ENCODE measurements around the gene HSPA1A. TPM values are rescaled to one million over a fixed set of nuclear protein-coding genes. Genes with fewer than 3 reads are reported as not detected.

The HSPA1A gene
- 100 to 1,000 TPM; 167 to 328 (median 273) TPM for total RNA-seq
- 321 TPM for polyA plus RNA-seq
- long read RNA-seq, donor 1, transcript HSPA1A-201 (1 exons, 2,483 nt) = major isoform, 248 of 249 reads
- long read RNA-seq, donor 1, partial matches to known transcripts = 0 of 249 reads
- long read RNA-seq, donor 1, other reads (novel, unspliced or antisense) = 1 of 249 reads
- long read RNA-seq, donor 2, transcript HSPA1A-201 (1 exons, 2,483 nt) = major isoform, 108 of 108 reads
- long read RNA-seq, donor 2, partial matches to known transcripts = 0 of 108 reads
- long read RNA-seq, donor 2, other reads (novel, unspliced or antisense) = 0 of 108 reads
- long read RNA-seq, donor 3, transcript HSPA1A-201 (1 exons, 2,483 nt) = major isoform, 383 of 383 reads
- long read RNA-seq, donor 3, partial matches to known transcripts = 0 of 383 reads
- long read RNA-seq, donor 3, other reads (novel, unspliced or antisense) = 0 of 383 reads
- long read RNA-seq, donor 4, transcript HSPA1A-201 (1 exons, 2,483 nt) = major isoform, 83 of 83 reads
- long read RNA-seq, donor 4, partial matches to known transcripts = 0 of 83 reads
- long read RNA-seq, donor 4, other reads (novel, unspliced or antisense) = 0 of 83 reads

DNA sequence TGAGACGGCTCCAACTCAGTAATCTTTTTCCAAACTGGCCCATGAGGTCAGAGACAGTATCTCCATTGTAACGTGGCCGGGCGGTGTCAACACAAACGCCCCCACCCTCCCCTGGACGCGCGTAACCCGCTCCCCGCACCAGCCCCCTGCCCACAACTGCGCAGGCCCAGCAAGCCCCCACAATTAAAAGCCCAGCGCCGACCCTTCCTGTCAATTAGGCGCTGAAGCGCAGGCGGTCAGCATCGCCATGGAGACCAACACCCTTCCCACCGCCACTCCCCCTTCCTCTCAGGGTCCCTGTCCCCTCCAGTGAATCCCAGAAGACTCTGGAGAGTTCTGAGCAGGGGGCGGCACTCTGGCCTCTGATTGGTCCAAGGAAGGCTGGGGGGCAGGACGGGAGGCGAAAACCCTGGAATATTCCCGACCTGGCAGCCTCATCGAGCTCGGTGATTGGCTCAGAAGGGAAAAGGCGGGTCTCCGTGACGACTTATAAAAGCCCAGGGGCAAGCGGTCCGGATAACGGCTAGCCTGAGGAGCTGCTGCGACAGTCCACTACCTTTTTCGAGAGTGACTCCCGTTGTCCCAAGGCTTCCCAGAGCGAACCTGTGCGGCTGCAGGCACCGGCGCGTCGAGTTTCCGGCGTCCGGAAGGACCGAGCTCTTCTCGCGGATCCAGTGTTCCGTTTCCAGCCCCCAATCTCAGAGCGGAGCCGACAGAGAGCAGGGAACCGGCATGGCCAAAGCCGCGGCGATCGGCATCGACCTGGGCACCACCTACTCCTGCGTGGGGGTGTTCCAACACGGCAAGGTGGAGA, at the start of gene HSPA1A, which contains the start of gene HSPA1L:
HSPA1A (plus strand) TSS at position 519 of the 814 bp plus-strand sequence; CDS start at position 733, 214 bp downstream.
HSPA1L (minus strand) TSS at position 259 of the 814 bp plus-strand sequence. CDS start 3,311 bp downstream, outside the sequence.
- peak; percentile 97 to 98 (median 97) for DNase-seq
- WGBS = 0% methylated on average over 56 of the region's 56 CpGs

DNA sequence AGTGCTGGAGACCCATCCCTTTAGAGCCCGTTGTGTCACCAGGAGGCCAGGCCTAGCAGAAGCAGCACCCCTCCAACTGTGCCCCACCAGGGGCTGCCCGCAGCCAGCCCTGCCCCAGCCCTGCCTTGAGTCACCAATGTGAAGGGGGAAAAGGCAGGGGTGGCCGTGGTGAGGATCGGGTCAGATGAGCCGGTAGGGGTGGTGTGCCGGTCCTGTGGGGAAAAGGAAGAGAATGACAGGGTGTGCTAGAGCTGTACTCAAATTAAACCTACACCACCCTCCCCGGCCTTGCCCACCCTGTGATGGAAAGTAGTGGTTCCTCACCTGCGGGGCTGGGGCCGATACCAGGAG, 49.8 kb upstream of the HSPA1A start:
- Histone ChIP-seq H3K4me3 (ENCODE audit: low read length) (no peak overlapping the region), H3K4me1 (ENCODE audit: control insufficient read depth, insufficient read depth, low read length) (no peaks in the 10 kb centered on the region), H3K9me3 (ENCODE audit: control insufficient read depth, low read length) (no peaks in the 10 kb centered on the region), H3K27me3 (ENCODE audit: control insufficient read depth, insufficient read depth) (no peaks in the 10 kb centered on the region), H3K27ac (ENCODE audit: low read length) (no peak overlapping the region)
- 88% methylated on average over 9 of the region's 9 CpGs for WGBS
- no peak for DNase-seq
- intact Hi-C loops (cut with DNase I) = no loop called here
- no peak for ATAC-seq

More for the DNA sequence above, at the start of gene HSPA1A, which contains the start of gene HSPA1L:
- H3K4me1 ChIP-seq (ENCODE audit: control insufficient read depth, insufficient read depth, low read length) = no peaks in the 10 kb centered on the region
- H3K9me3 ChIP-seq (ENCODE audit: control insufficient read depth, low read length) = no peaks in the 10 kb centered on the region
- no peaks in the 10 kb centered on the region for H3K27me3 ChIP-seq (ENCODE audit: control insufficient read depth, insufficient read depth)
- peak within 1 kb of the TSS; percentile 92 for H3K4me3 ChIP-seq (ENCODE audit: low read length)
- peak; percentile 92 to 93 for ATAC-seq
- H3K27ac ChIP-seq (ENCODE audit: low read length) = peak within 1 kb of the TSS; percentile 98
- intact Hi-C loops (cut with DNase I) = no loop called here

DNA sequence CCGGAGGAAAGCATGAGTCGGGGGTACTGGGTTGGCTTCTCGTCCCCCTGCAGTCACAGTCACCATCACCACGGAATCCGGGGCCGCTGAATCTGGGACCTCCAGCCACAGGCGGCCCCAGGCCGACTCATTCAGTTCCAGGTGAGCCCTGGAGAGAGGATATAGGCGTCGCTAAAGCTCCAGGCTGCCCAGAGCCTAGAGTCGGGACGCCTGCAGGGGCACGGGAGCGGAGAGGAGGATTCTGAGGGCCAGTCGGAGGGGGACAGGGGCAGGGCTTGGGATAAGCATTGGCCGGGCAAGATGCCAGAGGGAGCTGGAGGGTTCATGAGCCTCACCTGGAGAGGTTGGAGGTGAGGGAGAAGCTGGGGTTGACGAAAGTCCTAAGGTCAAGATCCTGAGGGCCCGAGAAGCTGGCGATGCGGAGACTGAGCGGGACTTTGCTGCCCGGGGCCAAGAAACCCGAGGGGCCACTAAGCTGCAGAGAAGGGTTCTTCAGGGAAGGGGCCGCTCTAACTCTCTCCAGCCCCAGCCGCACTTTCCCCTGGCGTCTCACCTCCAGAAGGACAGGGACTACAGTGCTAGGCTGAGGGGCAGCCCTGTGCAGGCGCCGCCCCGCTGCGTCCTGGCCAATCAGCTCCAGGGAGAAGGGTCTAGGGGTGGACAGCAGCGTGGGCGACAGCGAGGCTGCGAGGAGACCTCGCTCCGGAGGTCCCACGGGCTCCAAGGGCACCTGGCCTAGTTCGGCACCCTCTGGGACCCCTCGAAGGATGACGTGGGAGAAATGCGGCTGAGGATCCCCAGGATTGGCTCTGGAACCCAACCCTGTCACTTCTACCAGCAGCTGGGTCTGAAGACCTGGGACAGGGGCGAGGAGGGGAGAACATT, 49.2 kb upstream of the HSPA1A start:
- H3K9me3 ChIP-seq (ENCODE audit: control insufficient read depth, low read length) = no peaks in the 10 kb centered on the region
- DNase-seq = peak in 1 of 3 donors; percentile 72
- intact Hi-C loops (cut with DNase I) = no loop called here
- H3K27ac ChIP-seq (ENCODE audit: low read length) = no peak overlapping the region
- H3K4me3 ChIP-seq (ENCODE audit: low read length) = no peak overlapping the region
- 42% methylated on average over 42 of the region's 42 CpGs for WGBS
- H3K27me3 ChIP-seq (ENCODE audit: control insufficient read depth, insufficient read depth) = no peaks in the 10 kb centered on the region
- H3K4me1 ChIP-seq (ENCODE audit: control insufficient read depth, insufficient read depth, low read length) = no peaks in the 10 kb centered on the region
- peak; percentile 43 to 70 for ATAC-seq

DNA sequence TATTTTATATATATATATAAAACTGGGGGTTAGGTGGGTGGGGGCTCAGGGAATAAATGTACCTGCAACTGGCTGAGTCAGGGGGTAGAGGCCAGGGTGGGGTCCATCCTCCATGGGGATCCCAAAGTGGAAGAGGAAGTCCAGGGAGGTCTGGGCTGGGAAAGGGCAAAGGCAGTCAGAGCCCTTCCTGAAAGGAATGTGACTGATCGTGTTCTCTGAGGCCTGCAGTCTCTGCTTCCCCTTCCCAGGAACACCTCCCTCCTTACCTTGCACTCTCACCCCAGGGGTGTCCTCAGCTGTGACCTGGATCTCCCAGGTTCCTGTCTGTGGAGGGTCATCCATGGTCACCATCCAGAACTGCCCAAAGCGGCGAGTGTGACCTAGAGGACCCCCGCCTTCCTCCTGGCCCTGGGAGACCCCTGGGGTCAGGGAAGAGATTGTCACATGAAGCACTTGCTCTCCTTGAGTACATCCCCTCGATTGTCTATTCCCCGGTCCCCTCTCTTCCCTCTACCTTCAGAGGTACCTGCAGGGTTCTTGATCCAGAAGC, 48.2 kb upstream of the HSPA1A start:
- intact Hi-C loops (cut with DNase I) = no loop called here
- Histone ChIP-seq H3K9me3 (ENCODE audit: control insufficient read depth, low read length) (no peaks in the 10 kb centered on the region), H3K27me3 (ENCODE audit: control insufficient read depth, insufficient read depth) (no peaks in the 10 kb centered on the region), H3K4me3 (ENCODE audit: low read length) (no peak overlapping the region), H3K27ac (ENCODE audit: low read length) (no peak overlapping the region), H3K4me1 (ENCODE audit: control insufficient read depth, insufficient read depth, low read length) (no peaks in the 10 kb centered on the region)
- no peak for ATAC-seq
- no peak for DNase-seq
- WGBS = 82% methylated on average over 6 of the region's 6 CpGs

DNA sequence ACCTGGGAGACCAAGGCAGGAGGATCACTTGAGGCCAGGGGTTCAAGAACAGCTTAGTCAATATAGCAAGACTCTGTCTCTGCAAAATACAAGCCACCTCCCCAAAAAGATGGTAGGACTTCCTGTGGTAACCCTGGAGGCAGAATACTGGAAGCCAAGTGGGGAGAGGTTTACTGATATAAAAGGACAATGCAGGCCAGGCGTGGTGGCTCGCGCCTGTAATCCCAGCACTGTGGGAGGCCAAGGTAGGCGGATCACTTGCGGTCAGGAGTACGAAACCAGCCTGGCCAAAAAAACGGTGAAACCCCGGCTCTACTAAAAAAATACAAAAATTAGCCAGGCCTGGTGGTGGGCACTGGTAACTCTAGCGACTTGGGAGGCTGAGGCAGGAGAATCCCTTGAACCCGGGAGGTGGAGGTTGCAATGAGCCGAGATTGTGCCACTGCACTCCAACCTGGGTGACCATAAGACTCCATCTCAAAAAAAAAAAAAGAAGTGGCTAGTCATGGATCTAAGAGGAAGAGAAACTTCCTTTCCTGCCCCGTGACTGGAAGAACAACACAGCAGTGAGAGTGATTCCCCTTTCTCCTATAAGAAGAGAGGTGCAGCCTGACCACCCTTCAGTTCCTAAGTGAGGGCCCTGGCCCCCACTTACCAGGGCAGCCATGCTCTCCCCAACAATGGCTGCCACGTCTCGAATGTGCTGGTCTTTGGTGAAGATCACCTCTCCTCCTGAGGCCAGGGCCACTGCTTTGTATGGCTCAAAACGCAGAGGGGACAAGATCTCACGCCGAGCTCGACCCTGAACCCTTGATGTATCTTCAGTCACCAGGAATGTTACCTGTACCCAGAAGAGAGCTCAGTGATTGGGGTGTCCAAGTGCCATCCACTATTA, 46.7 kb upstream of the HSPA1A start:
- H3K4me3 ChIP-seq (ENCODE audit: low read length) = no peak overlapping the region
- intact Hi-C loops (cut with DNase I) = no loop called here
- DNase-seq (no peak), ATAC-seq (no peak)
- no peaks in the 10 kb centered on the region for H3K9me3 ChIP-seq (ENCODE audit: control insufficient read depth, low read length)
- no peak overlapping the region for H3K27ac ChIP-seq (ENCODE audit: low read length)
- H3K27me3 ChIP-seq (ENCODE audit: control insufficient read depth, insufficient read depth) = no peaks in the 10 kb centered on the region
- H3K4me1 ChIP-seq (ENCODE audit: control insufficient read depth, insufficient read depth, low read length) = no peaks in the 10 kb centered on the region
- 84% methylated on average over 18 of the region's 18 CpGs for WGBS

DNA sequence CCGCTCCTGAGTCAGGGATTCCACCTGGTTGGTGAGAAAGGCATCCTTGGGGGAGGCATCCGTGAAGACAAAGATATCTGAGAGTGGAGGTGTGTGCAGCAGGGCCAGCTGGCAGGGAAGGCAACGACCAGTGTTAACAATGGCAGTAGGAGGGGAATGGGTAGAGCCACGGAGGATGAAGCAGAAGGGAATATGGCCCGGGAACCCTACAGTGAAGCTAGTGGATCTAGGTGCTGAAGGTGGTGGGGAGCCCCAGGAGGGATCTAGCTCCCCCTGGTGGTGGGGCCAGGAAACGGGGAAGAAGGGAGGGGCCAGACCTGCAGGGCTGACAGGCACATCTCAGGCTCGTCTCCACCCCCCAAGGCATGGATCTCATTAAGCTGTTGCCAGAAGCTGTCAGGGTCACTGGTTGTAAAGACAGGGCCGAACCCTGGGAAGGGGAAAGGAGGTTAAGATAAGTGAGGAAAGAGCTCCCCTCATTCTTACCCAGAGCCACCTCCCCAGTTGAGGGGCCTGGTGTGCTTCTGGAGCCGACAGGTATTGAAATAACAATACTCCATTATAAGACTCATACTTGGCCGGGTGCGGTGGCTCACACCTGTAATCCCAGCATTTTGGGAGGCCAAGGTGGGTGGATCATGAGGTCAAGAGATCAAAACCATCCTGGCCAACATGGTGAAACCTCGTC, 45.5 kb upstream of the HSPA1A start:
- Histone ChIP-seq H3K9me3 (ENCODE audit: control insufficient read depth, low read length) (no peaks in the 10 kb centered on the region), H3K4me3 (ENCODE audit: low read length) (no peak overlapping the region), H3K27ac (ENCODE audit: low read length) (no peak overlapping the region), H3K4me1 (ENCODE audit: control insufficient read depth, insufficient read depth, low read length) (no peaks in the 10 kb centered on the region), H3K27me3 (ENCODE audit: control insufficient read depth, insufficient read depth) (no peaks in the 10 kb centered on the region)
- WGBS = 61% methylated on average over 12 of the region's 12 CpGs
- ATAC-seq (peak; percentile 14 to 66), DNase-seq (peak; percentile 57 to 86 (median 85))
- intact Hi-C loops (cut with DNase I) = loop anchor here in 1 of 4 donors (5.0 kb wide), 1 partner anchor 33 kb away; the partner anchor contains the start of gene CLIC1

DNA sequence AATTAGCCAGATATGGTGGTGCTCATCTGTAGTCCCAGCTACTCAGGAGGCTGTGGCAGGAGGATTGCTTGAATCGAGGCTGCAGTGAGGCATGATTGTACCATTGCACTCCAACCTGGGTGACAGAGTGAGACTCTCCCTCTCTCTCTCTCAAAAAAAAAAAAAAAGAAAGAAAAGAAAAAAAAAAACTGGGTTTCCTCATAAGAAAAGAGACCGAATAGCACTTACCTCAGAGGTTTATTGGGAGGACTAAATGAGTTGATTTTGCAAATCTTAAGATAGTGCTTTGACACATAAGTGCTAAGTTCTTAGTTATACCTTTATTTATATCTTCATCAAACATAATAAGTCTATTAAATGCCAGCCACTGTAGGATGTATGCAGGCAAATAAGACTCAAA, 44.5 kb upstream of the HSPA1A start:
- Histone ChIP-seq H3K27ac (ENCODE audit: low read length) (no peak overlapping the region), H3K4me1 (ENCODE audit: control insufficient read depth, insufficient read depth, low read length) (no peaks in the 10 kb centered on the region), H3K4me3 (ENCODE audit: low read length) (no peak overlapping the region), H3K27me3 (ENCODE audit: control insufficient read depth, insufficient read depth) (no peaks in the 10 kb centered on the region), H3K9me3 (ENCODE audit: control insufficient read depth, low read length) (no peaks in the 10 kb centered on the region)
- ATAC-seq (no peak), DNase-seq (no peak)
- intact Hi-C loops (cut with DNase I) = loop anchor here in 1 of 4 donors (5.0 kb wide), 1 partner anchor 34 kb away; the partner anchor contains the start of gene CLIC1
- WGBS = 91% methylated on average over 2 of the region's 2 CpGs

DNA sequence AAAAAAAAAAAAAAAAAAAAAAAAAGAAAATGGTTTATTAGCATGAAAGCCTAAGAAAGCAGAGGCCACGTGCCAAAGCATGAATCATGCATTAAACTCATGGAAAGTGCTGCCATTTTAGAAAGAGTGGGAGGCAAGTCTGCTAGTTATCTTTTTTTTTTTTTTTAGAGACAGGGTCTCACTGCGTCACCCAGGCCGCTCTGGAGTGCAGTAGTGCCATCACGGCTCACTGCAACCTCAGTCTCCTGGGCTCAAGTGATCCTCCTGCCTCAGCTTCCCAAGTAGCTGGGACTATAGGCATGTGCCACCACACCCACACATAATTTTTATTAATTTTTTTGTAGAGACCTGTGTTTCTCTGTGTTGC, 43.4 kb upstream of the HSPA1A start:
- intact Hi-C loops (cut with DNase I) = loop anchor here in 1 of 4 donors (5.0 kb wide), 1 partner anchor 35 kb away; the partner anchor contains the start of gene CLIC1

DNA sequence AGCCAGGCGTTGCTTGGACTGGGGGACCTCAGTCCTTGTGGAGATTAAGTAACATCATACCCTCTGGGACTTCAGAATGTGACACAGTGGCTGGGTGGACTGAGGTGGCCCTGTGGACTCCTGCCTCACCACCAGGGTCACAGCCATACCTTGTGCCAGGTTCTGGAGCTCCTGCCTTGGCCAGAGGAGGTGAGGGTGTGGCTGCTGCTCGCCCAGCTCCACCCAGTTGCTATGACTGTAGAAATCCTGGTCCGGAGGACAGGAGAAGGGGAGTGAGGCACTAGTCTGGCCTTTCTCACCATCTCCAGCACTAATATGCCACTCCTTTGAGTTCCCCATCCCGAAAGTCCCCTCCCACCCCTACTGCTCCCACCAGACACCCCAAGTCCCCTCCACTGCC, 40.2 kb upstream of the HSPA1A start:
- H3K4me3 ChIP-seq (ENCODE audit: low read length) = no peak overlapping the region
- intact Hi-C loops (cut with DNase I) = no loop called here
- no peaks in the 10 kb centered on the region for H3K27me3 ChIP-seq (ENCODE audit: control insufficient read depth, insufficient read depth)
- DNase-seq (peak in 1 of 3 donors; percentile 13), ATAC-seq (no peak)
- no peaks in the 10 kb centered on the region for H3K9me3 ChIP-seq (ENCODE audit: control insufficient read depth, low read length)
- WGBS = 87% methylated on average over 4 of the region's 4 CpGs
- no peak overlapping the region for H3K27ac ChIP-seq (ENCODE audit: low read length)
- H3K4me1 ChIP-seq (ENCODE audit: control insufficient read depth, insufficient read depth, low read length) = peaks cover 6% of the 10 kb centered on the region

More for the DNA sequence above, 43.4 kb upstream of the HSPA1A start:
- WGBS = 63% methylated on average over 4 of the region's 4 CpGs
- H3K27me3 ChIP-seq (ENCODE audit: control insufficient read depth, insufficient read depth) = no peaks in the 10 kb centered on the region
- no peak overlapping the region for H3K4me3 ChIP-seq (ENCODE audit: low read length)
- ATAC-seq = no peak
- no peak for DNase-seq
- H3K4me1 ChIP-seq (ENCODE audit: control insufficient read depth, insufficient read depth, low read length) = peaks cover 2% of the 10 kb centered on the region
- no peaks in the 10 kb centered on the region for H3K9me3 ChIP-seq (ENCODE audit: control insufficient read depth, low read length)
- H3K27ac ChIP-seq (ENCODE audit: low read length) = no peak overlapping the region

Data from right cardiac atrium (tissue), 5 donors.